ENCODE results near the gene THRB.

THRB gene

GRCh38 chr3:24139463-24140412 lies 354.9 kb downstream of the THRB start:
- DNase-seq (ENCODE audit: low read depth): peak; percentile 80

GRCh38 chr3:24138876-24139256 lies 355.8 kb downstream of the THRB start:
- DNase-seq (ENCODE audit: low read depth): no peak

- no peak for DNase-seq (ENCODE audit: low read depth)
Measured at GRCh38 chr3:24137958-24138875, 356.4 kb downstream of the THRB start.

GRCh38 chr3:24137334-24137733 lies 357.3 kb downstream of the THRB start:
- DNase-seq (ENCODE audit: low read depth): no peak

GRCh38 chr3:24136624-24137310 lies 357.9 kb downstream of the THRB start:
- no peak for DNase-seq (ENCODE audit: low read depth)

GRCh38 chr3:24135280-24135679 lies 359.4 kb downstream of the THRB start:
- peak; percentile 95 for DNase-seq (ENCODE audit: low read depth)

GRCh38 chr3:24133942-24134341 lies 360.7 kb downstream of the THRB start:
- DNase-seq (ENCODE audit: low read depth): no peak

GRCh38 chr3:24133436-24133835 lies 361.2 kb downstream of the THRB start:
- DNase-seq (ENCODE audit: low read depth): no peak

GRCh38 chr3:24129549-24129948 lies 365.1 kb downstream of the THRB start:
- DNase-seq (ENCODE audit: low read depth): no peak

- peak; percentile 96 for DNase-seq (ENCODE audit: low read depth)
Measured at GRCh38 chr3:24128199-24129005, 366.2 kb downstream of the THRB start.

GRCh38 chr3:24123596-24123995 lies 371.1 kb downstream of the THRB start:
- DNase-seq (ENCODE audit: low read depth): peak; percentile 24

- DNase-seq (ENCODE audit: low read depth): no peak
Measured at GRCh38 chr3:24120434-24120833, 374.2 kb downstream of the THRB start.

GRCh38 chr3:24119321-24119751 lies 375.3 kb downstream of the THRB start:
- peak; percentile 75 for DNase-seq (ENCODE audit: low read depth)

GRCh38 chr3:24117508-24117907 lies 377.1 kb downstream of the THRB start:
- DNase-seq (ENCODE audit: low read depth): no peak

GRCh38 chr3:24111711-24112110 lies 382.9 kb downstream of the THRB start:
- DNase-seq (ENCODE audit: low read depth): no peak

GRCh38 chr3:24110051-24110450 lies 384.6 kb downstream of the THRB start:
- DNase-seq (ENCODE audit: low read depth): peak; percentile 58

- no peak for DNase-seq (ENCODE audit: low read depth)
Measured at GRCh38 chr3:24101676-24102168, 392.9 kb downstream of the THRB start.

- DNase-seq (ENCODE audit: low read depth): peak; percentile 64
Measured at GRCh38 chr3:24100696-24101402, 393.8 kb downstream of the THRB start.

- DNase-seq (ENCODE audit: low read depth): no peak
Measured at GRCh38 chr3:24096695-24097290, 397.9 kb downstream of the THRB start.

GRCh38 chr3:24096271-24096670 lies 398.4 kb downstream of the THRB start:
- no peak for DNase-seq (ENCODE audit: low read depth)

Measured in fibroblast of gingiva (primary cell).